H9 (cell line): Measurements from ENCODE around the gene CTDSPL. TPM values are rescaled to one million over a fixed set of nuclear protein-coding genes. Genes with fewer than 3 reads are reported as not detected.
A peak's percentile ranks its signal among the peaks of the same experiment; 100 is the strongest.

Source experiments
- DNase-seq: peaks from one replicate; pipeline ENCODE4 v3.0.0-alpha.2; 2017
- H2AFZ ChIP-seq: one replicate; pipeline ENCODE4 v1.6.1; 2013; ENCODE audit warnings: mild to moderate bottlenecking, low read length, control low read depth, moderate library complexity
- H2AK5ac ChIP-seq: 2 replicates; pipeline ENCODE4 v1.6.1; 2013; ENCODE audit warnings: low read length, control low read depth, mixed read lengths; ENCODE audit not compliant: insufficient read length
- H2BK120ac ChIP-seq: one replicate; pipeline ENCODE4 v1.6.1; 2013; ENCODE audit warnings: low read depth, mild to moderate bottlenecking, low read length, control low read depth, inconsistent platforms; ENCODE audit not compliant: poor library complexity, severe bottlenecking
- H2BK12ac ChIP-seq: 2 replicates; pipeline ENCODE4 v1.6.1; 2013; ENCODE audit warnings: low read length, control low read depth, mixed read lengths, low read depth; ENCODE audit not compliant: insufficient read length
- H2BK15ac ChIP-seq: 2 replicates; pipeline ENCODE4 v1.6.1; 2013; ENCODE audit warnings: low read depth, low read length, control low read depth
- H2BK20ac ChIP-seq: one replicate; pipeline ENCODE4 v1.6.1; 2013; ENCODE audit warnings: low read depth, mild to moderate bottlenecking, low read length, control low read depth, inconsistent platforms; ENCODE audit not compliant: poor library complexity, severe bottlenecking
- H2BK5ac ChIP-seq: 2 replicates; pipeline ENCODE4 v1.6.1; 2013; ENCODE audit warnings: low read length, control low read depth, mixed read lengths; ENCODE audit not compliant: insufficient read length
- H3K14ac ChIP-seq: 2 replicates; pipeline ENCODE4 v1.6.1; 2013; ENCODE audit warnings: low read length, control low read depth; ENCODE audit not compliant: insufficient read depth
- H3K18ac ChIP-seq: 2 replicates; pipeline ENCODE4 v1.6.1; 2013; ENCODE audit warnings: low read depth, mild to moderate bottlenecking, mixed read lengths, low read length, control low read depth; ENCODE audit not compliant: insufficient read length
- H3K23ac ChIP-seq: 2 replicates; pipeline ENCODE4 v1.6.1; 2013; ENCODE audit warnings: low read length, control low read depth, mixed read lengths, low read depth; ENCODE audit not compliant: insufficient read length
- H3K23me2 ChIP-seq: 2 replicates; pipeline ENCODE4 v1.6.1; 2013; ENCODE audit warnings: low read depth, mild to moderate bottlenecking, mixed read lengths, low read length, control low read depth; ENCODE audit not compliant: insufficient read length, poor library complexity, severe bottlenecking
- H3K27ac ChIP-seq: 2 replicates; pipeline ENCODE4 v1.5.1; 2013; ENCODE audit warnings: low read length, control low read depth, mixed read lengths, low read depth; ENCODE audit not compliant: insufficient read length
- H3K27me3 ChIP-seq: 2 replicates; pipeline ENCODE4 v1.6.1; 2013; ENCODE audit warnings: low read length, control low read depth, inconsistent platforms; ENCODE audit not compliant: insufficient read depth
- H3K4ac ChIP-seq: 2 replicates; pipeline ENCODE4 v1.6.1; 2013; ENCODE audit warnings: low read depth, mild to moderate bottlenecking, control low read depth, inconsistent platforms, low read length, moderate library complexity
- H3K4me1 ChIP-seq: 2 replicates; pipeline ENCODE4 v1.6.1; 2013; ENCODE audit warnings: low read length, control low read depth, inconsistent platforms; ENCODE audit not compliant: insufficient read depth
- H3K4me2 ChIP-seq: 2 replicates; pipeline ENCODE4 v1.6.1; 2013; ENCODE audit warnings: low read length, control low read depth, mixed read lengths; ENCODE audit not compliant: insufficient read length, insufficient read depth
- H3K56ac ChIP-seq: 2 replicates; pipeline ENCODE4 v1.6.1; 2013; ENCODE audit warnings: low read depth, mild to moderate bottlenecking, mixed read lengths, low read length, control low read depth; ENCODE audit not compliant: insufficient read length
- H3K79me1 ChIP-seq: 2 replicates; pipeline ENCODE4 v1.6.1; 2013; ENCODE audit warnings: low read depth, mild to moderate bottlenecking, moderate library complexity, low read length, control low read depth, inconsistent platforms; ENCODE audit not compliant: insufficient read depth, poor library complexity, severe bottlenecking
- H3K79me2 ChIP-seq: 2 replicates; pipeline ENCODE4 v1.6.1; 2013; ENCODE audit warnings: low read length, control low read depth, inconsistent platforms; ENCODE audit not compliant: insufficient read depth
- H3K9ac ChIP-seq: 2 replicates; pipeline ENCODE4 v1.6.1; 2013; ENCODE audit warnings: low read length, control low read depth, mixed read lengths; ENCODE audit not compliant: insufficient read length; ENCODE audit errors: extremely low read depth
- H3K9me3 ChIP-seq: one replicate; pipeline ENCODE4 v1.6.1; 2013; ENCODE audit warnings: low read depth, low read length, inconsistent platforms; ENCODE audit not compliant: control insufficient read depth
- H3T11ph ChIP-seq: one replicate; pipeline ENCODE4 v1.6.1; 2013; ENCODE audit warnings: mild to moderate bottlenecking, low read length, control low read depth, inconsistent platforms
- H4K20me1 ChIP-seq: one replicate; pipeline ENCODE4 v1.6.1; 2013; ENCODE audit not compliant: control insufficient read depth, insufficient read length, insufficient read depth
- H4K5ac ChIP-seq: 2 replicates; pipeline ENCODE4 v1.6.1; 2013; ENCODE audit warnings: low read depth, mild to moderate bottlenecking, mixed read lengths, low read length, control low read depth; ENCODE audit not compliant: insufficient read length
- H4K8ac ChIP-seq: replicated peaks from 2 replicates; pipeline ENCODE4 v1.6.1; 2013; ENCODE audit warnings: low read length, control low read depth, mixed read lengths, low read depth; ENCODE audit not compliant: insufficient read length
- H4K91ac ChIP-seq: 2 replicates; pipeline ENCODE4 v1.6.1; 2013; ENCODE audit warnings: low read depth, mild to moderate bottlenecking, moderate library complexity, mixed read lengths, low read length, control low read depth; ENCODE audit not compliant: insufficient read length
- H3K27ac Mint-ChIP-seq, 3 experiments: 2 replicates in 2 of 3; 3 replicates in 1 of 3; pipeline ENCODE4 v1.8.0; 2020 to 2021; ENCODE audit warnings: mixed read lengths in 3 of 3, mild to moderate bottlenecking in 1 of 3, moderate library complexity in 1 of 3
- H3K27me3 Mint-ChIP-seq: 2 replicates; pipeline ENCODE4 v1.8.0; 2021; ENCODE audit warnings: low read depth, mild to moderate bottlenecking, moderate library complexity, mixed read lengths
- H3K36me3 Mint-ChIP-seq, 3 experiments: 2 replicates in 2 of 3; 3 replicates in 1 of 3; pipeline ENCODE4 v1.8.0; 2020 to 2021; ENCODE audit warnings: low read depth in 3 of 3, mixed read lengths in 3 of 3; ENCODE audit not compliant: insufficient read depth in 1 of 3
- H3K4me1 Mint-ChIP-seq, 2 experiments: 2 replicates each; pipeline ENCODE4 v1.8.0; 2020; ENCODE audit warnings: mixed read lengths in 2 of 2
- H3K4me3 Mint-ChIP-seq, 2 experiments: 2 replicates in 1 of 2; 3 replicates in 1 of 2; pipeline ENCODE4 v1.8.0; 2020 to 2021; ENCODE audit warnings: mild to moderate bottlenecking in 2 of 2, mixed read lengths in 2 of 2, moderate library complexity in 1 of 2
- H3K9me3 Mint-ChIP-seq, 2 experiments: 2 replicates in 1 of 2; 3 replicates in 1 of 2; pipeline ENCODE4 v1.8.0; 2020; ENCODE audit warnings: mild to moderate bottlenecking in 2 of 2, mixed read lengths in 2 of 2, moderate library complexity in 1 of 2
- WGBS: extraction: QIAGEN DNeasy Blood & Tissue Kit; methylation state at CpG from one replicate; pipeline ENCODE4 v1.1.7; 2013; ENCODE audit warnings: missing lambda C conversion rate, low lambda C conversion rate, mixed read lengths; ENCODE audit not compliant: insufficient read length; ENCODE audit errors: extremely low coverage; 5-methylcytosine and 5-hydroxymethylcytosine counted together
- total RNA-seq: library from RNA; stranded (reverse); gene quantifications from 2 replicates; pipeline ENCODE4 v1.2.1, GENCODE V29; 2021
- TF ChIP-seq, protein P1 (sequence below): fragments of 200-600 bp; sonication (generic); conservative IDR thresholded peaks from 3 replicates; pipeline ENCODE4 v1.8.0; 2021; ENCODE audit warnings: antibody characterized with exemption, mild to moderate bottlenecking

The CTDSPL gene
- total RNA-seq, 1 experiment from 2014 or later: 20.8 TPM

DNA sequence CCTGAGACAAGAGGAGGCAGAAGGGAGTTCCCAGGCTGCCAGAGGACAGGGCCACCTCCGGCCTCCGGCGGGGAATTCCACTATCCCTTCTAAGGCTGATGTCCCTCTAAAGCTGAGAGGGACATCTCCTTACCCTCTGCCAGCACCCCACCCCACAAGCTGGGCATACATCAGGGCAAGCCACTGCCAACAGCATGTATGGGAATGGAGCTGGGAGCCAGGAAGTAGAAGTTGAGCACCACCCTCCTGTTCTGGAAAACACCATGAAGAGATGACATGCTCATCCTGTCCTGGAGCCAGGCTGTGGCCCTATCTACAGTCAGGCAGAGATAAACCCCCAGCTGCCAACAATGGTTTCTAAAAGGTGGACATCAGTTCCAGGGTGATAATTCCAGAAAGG, 160.6 kb downstream of the CTDSPL start:
- Histone ChIP-seq H2BK20ac (no peak overlapping the region), H3K4ac (no peak overlapping the region), H3K4me2 (no peak overlapping the region), H3T11ph (no peak overlapping the region), H3K56ac (no peak overlapping the region), H3K18ac (no peak overlapping the region), H3K9ac (no peak overlapping the region), H2AFZ (no peak overlapping the region), H2BK5ac (no peak overlapping the region), H3K14ac (no peak overlapping the region), H3K79me2 (no peaks in the 10 kb centered on the region), H4K91ac (no peak overlapping the region), H4K8ac (no peak overlapping the region), H2BK12ac (no peak overlapping the region), H2AK5ac (no peak overlapping the region), H2BK15ac (no peak overlapping the region), H3K9me3 (no peaks in the 10 kb centered on the region), H4K20me1 (no peaks in the 10 kb centered on the region), H3K27me3 (peaks cover 1% of the 10 kb centered on the region; the same call in 1 of the 2 replicates), H3K27ac (no peak overlapping the region), H2BK120ac (no peak overlapping the region), H3K4me1 (no peaks in the 10 kb centered on the region), H3K23me2 (peaks cover 5% of the 10 kb centered on the region), H3K23ac (no peak overlapping the region), H4K5ac (no peak overlapping the region), H3K79me1 (no peaks in the 10 kb centered on the region)
- peak; percentile 14 for DNase-seq
- TF ChIP-seq, protein P1, sequence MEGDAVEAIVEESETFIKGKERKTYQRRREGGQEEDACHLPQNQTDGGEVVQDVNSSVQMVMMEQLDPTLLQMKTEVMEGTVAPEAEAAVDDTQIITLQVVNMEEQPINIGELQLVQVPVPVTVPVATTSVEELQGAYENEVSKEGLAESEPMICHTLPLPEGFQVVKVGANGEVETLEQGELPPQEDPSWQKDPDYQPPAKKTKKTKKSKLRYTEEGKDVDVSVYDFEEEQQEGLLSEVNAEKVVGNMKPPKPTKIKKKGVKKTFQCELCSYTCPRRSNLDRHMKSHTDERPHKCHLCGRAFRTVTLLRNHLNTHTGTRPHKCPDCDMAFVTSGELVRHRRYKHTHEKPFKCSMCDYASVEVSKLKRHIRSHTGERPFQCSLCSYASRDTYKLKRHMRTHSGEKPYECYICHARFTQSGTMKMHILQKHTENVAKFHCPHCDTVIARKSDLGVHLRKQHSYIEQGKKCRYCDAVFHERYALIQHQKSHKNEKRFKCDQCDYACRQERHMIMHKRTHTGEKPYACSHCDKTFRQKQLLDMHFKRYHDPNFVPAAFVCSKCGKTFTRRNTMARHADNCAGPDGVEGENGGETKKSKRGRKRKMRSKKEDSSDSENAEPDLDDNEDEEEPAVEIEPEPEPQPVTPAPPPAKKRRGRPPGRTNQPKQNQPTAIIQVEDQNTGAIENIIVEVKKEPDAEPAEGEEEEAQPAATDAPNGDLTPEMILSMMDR: no peak
- peaks cover 13 to 14% of the 10 kb centered on the region in 2 experiments for H3K4me1 Mint-ChIP-seq
- no peak overlapping the region for H3K4me3 Mint-ChIP-seq
- peaks cover 16% of the 10 kb centered on the region for H3K27me3 Mint-ChIP-seq
- H3K27ac Mint-ChIP-seq: no peak overlapping the region
- H3K9me3 Mint-ChIP-seq: no peaks in the 10 kb centered on the region
- peaks cover 0 to 7% (median 0%) of the 10 kb centered on the region in 3 experiments; a peak in 5 of 7 replicates for H3K36me3 Mint-ChIP-seq
- no CpG with 5 or more reads among the region's 3 CpGs for WGBS
